GM18858 (cell line): ENCODE data around the gene UBE2E1.
"Not testable (repeated sequence)": the region's sequence is repeated elsewhere in the genome, so short reads cannot be mapped to it uniquely, and the experiment has no call there.

Experiments used
- ATAC-seq: cut with Tn5 transposase; IDR thresholded peaks from one replicate; pipeline ENCODE4 v1.9.1; 2021; ENCODE audit not compliant: unreplicated experiment

Gene UBE2E1

DNA sequence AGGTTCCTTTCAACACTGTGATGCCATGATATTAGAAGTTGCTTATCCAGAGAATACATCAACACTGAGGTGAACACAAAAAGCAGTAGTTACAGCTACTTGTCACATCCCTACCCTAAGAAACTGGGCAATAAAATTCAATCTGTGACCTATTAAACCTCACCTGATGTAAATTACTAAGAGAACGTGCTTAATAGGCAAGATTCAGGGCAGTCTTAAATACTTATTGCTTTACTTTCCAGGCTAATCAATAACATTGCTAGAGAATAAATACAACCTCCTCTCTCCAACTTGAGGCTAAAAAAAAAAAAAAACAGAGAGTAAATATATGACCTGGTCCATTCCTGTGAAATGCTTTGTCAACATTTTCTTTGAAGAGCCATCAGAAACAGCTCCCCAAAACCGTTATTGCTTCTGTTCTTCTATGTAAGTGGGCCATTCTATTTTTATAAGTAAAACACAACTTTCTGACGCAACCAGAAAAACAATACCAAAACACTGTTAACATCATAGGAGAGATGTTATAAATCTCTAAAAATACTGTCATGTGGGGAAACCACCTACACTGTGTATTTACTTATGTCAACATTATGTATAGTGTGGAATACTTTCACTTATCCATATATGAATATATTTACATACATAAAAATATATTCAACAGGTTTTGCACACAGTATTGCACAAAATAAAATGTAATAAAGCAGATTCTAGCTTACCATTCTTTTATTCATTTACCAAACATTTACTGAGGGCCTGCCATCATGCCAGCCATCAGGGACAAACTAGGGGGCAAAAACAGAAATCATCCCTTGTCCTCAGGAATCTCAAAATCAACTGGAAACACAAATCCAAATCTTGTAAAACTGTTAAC is 108.4 kb downstream of the UBE2E1 start:
- ATAC-seq, result peak; percentile 14

DNA sequence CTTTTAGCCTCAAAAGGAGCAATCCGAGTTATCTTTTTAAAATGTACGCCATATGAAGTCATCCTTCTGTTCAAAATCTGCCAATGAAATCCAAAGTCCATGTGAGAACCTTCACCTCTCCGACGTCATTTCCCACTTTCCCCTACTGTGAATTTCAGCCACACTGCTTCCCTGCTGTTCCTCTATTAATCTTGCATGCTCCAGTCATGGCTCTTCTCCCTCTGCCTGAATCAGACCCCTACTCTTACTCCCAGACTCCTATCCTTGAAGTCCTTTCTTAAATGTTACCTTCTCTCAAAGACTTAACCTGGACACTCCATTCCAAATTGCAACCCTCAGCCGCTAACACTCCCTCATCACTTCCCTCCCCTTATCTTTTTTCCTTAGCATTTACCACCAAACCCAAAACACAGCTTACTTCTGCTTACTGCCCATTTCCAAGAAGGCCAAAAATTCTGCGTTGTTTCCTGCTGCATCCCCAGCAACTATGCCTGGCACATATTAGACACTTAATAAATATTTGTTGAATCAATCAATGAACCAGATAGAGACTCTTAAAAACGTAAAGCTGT is 109.9 kb downstream of the UBE2E1 start:
- no peak for ATAC-seq

DNA sequence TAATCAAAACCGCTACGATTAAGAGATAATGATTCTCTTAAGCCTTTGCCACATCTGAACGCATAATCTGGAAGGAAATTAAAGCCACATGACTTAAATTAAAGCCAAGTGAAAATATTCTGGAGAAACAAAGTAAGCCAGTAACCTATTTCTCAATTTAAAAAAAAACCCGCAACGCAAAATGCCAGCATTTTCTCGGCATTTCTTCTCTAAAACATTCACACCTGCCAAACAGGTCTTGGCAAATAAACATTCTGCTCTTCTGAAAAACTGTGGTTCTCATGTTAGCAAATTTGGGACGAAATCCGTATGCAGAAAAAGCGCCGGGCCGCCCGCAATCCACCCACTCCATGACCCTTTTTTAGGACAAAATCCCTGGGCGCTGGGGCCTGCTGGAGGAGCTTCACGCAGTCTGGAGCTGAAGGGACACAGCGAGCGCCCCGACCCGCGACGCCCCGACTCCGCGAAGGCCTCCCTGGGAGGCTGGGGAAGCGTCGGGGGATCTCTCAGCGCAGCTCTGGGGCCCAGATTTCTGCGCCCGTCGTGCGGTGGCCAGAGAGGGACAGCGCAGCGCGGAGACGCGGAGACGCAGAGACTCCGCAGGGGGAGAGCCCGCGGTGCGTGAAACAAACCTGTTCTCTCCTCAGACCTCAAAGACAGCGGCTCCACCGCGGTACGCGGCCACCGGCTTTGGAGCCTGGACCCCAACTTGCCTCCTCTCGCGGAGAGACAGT is 110.6 kb downstream of the UBE2E1 start:
- ATAC-seq, result peak; percentile 37

DNA sequence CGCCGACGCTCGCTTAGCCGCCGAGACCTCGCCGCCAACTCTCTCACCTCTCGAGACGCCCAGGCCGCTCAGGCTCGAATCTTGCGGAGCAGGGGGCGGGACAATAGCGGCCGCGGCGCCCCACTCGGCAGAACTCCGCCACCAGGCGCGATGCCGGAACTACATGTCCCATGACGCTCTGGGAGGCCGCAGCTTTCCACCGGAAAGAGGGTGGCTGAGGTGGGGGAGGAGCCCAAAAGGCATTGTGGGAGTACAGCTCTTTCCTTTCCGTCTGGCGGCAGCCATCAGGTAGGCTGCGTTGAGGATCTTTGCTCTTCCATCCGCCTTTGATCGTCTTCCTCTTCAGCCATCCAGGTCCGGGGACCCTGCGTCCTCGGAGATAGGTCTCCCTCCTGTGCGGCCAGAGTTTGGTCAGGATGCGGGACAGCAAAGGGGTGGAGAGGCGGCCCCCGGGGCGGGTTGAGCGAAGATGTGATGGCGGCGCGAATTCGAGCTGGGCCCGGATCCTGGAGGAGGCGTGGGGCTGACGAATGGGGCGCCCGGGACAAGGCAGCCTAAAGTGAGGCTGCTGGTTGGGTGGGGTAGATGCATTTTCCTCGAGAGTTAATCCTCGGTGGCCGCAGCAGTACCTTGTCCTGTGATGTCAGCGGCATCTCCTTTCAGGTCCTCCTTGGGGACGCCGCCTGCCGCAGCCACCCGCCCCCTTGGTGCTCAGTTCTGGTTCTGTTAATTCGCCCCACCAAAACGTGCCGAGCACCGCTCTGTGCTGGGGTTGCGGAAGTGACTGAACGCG is 111.3 kb downstream of the UBE2E1 start, which contains the start of the genes NKIRAS1 and RPL15:
Gene NKIRAS1 (minus strand): TSS at position 105 of the 793 bp plus-strand sequence. CDS start 6,086 bp downstream, outside the sequence.
Gene RPL15 (plus strand): TSS at position 247 of the 793 bp plus-strand sequence. CDS start 728 bp downstream, outside the sequence.
- ATAC-seq, result peak; percentile 89

DNA sequence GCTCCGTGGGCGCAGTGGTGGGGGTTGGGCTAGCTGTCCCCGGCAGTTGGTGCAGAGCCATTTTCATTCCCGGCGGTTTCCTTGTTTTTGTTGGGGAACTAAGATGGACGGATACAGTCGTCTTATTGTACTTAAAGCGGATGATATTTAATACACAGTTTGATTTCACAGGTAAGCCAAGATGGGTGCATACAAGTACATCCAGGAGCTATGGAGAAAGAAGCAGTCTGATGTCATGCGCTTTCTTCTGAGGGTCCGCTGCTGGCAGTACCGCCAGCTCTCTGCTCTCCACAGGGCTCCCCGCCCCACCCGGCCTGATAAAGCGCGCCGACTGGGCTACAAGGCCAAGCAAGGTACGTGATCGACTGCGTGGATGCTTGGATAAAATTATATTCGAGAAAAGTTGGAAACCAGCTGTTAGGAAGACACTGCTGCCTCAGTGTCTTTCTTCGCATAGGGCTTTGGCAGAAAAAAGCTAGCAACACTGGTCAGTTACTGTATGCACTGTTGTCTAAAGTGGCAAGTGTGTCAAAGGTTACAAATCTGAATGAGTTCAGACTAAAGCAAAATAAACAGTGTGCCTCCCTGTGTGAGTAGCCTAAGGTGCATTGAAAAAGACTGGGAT is 112.0 kb downstream of the UBE2E1 start:
- not testable (repeated sequence) for ATAC-seq

DNA sequence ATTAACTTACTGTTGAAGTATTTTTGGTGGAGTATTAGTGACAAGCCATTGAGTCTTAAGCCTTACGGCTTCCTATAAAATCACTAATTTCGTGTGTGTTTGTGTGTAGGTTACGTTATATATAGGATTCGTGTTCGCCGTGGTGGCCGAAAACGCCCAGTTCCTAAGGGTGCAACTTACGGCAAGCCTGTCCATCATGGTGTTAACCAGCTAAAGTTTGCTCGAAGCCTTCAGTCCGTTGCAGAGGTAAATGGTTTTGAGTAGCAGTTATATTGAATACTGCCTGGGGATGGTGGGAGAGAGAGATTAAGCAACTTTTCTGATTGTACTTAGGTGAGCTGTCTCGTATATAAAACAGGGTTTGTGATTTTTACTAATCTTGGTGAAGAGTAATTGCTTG is 112.6 kb downstream of the UBE2E1 start:
- ATAC-seq, result not testable (repeated sequence)

DNA sequence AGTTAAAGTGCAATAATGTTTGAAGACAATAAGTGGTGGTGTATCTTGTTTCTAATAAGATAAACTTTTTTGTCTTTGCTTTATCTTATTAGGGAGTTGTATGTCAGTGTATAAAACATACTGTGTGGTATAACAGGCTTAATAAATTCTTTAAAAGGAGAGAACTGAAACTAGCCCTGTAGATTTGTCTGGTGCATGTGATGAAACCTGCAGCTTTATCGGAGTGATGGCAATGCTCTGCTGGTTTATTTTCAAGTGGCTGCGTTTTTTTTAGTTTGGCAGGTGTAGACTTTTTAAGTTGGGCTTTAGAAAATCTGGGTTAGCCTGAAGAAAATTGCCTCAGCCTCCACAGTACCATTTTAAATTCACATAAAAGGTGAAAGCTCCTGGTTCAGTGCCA is 113.9 kb downstream of the UBE2E1 start:
- ATAC-seq, result no peak

DNA sequence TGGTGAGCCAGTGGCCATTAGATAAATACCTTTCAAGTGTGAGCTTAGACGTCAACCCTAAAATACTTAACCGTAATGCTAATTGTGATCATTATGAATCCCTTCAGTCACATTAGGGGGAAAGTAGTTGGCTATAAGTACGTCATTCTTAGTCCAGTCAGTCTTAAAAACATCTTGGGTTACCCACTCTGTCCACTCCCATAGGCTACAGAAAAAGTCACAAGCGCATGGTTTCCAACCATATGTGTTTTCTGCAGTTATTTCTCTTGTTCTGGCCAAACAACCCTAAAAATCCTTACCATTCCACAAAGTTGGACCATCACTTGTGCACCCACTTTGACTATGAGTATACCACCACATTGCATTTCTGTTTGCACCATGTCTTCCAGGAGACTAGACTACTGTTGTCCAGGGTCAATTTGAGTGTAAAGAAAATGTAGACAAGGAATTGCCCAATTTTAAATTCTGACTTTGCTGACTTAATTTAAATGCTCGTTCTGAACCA is 114.4 kb downstream of the UBE2E1 start:
- no peak for ATAC-seq

DNA sequence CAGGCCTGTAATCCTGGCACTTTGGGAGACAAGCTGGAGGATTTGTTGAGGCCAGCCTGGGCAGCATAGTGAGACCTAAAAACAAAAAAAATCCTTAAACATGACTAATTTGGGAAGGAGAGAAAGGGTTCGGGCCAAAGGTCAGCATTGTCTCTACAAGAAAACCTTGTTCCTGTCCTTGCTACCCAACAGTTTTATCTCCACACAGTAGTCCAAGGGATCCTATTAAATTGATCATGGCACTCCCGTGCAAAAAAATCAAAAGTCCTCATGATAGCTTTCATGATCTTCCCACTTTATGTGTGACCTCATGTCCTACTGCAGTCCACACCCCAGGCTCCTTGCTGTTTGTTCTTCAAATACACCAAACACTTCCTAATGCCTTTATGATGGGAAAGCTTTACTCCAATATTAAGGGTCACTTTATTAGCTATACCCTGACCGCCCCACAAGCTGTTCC is 115.3 kb downstream of the UBE2E1 start:
- no peak for ATAC-seq

DNA sequence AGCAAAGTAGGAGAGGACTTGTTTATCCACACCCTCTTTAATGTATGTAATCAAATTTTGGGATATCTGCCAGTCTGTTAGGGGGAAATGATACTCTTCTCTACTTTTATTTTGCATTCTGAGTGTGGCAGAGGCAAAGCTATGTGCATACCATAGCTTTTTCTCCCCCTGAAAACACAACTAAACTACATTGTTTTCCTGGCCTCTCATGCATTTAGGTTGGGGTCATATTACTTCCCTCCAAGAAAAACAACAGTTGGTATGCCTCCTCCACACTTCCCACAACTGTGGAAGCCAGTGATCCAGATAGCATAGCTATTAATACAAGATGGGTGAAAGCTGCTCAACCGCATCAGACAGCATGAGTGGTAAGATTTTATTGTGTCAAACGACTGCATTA is 118.0 kb downstream of the UBE2E1 start:
- no peak for ATAC-seq

DNA sequence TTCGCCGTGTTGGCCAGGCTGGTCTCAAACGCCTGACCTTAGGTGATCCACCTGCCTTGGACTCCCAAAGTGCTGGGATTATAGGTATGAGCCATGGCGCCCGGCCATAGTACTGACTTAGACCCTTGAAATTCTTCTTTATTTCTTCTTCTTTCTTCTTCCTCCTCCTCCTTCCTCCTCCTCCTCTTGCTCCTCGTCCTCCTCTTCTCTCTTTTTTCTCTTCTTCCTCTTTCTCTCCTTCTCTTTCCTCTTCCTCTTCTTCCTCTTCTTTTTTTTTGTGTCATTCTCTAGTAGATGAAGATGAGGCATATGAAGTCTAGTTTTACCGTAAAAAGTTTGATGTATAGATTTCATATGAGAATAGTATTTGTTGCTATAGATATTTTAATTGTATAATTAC is 120.5 kb downstream of the UBE2E1 start:
- ATAC-seq, result no peak

DNA sequence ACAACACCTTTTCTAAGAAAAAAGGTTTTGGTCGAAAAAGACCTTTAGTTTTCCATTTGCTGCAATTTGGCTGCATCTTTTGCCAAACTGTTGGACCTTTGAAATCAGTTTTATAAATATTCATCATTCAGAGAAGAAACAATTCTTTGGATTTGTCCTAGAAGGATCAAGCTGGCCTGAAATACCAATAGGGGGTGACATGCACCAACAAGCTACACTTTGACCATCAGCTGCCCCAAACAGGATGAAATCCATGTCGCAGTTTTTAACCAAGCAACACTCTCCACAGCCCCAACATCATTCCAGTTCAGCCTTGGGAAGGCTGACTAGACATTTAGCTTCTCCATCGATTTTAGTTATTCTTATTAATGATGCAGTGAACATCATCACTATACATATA is 121.0 kb downstream of the UBE2E1 start:
- no peak for ATAC-seq

DNA sequence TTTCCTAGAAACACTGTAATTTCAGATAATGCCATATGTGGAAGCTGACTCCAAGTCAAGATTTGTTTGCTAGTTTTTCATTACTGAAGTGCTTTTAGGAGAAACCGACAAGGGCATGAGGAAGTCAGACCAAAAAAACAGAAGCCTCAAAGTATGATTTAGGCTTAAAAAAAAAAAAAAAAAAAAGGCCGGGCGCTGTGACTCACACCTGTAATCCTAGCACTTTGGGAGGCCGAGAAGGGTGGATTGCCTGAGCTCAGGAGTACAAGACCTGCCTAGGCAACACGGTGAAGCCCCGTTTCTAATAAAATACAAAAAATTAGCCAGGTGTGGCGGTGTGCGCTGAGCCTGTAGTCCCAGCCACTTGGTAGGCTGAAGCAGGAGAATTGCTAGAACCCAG is 122.8 kb downstream of the UBE2E1 start:
- ATAC-seq, result no peak

DNA sequence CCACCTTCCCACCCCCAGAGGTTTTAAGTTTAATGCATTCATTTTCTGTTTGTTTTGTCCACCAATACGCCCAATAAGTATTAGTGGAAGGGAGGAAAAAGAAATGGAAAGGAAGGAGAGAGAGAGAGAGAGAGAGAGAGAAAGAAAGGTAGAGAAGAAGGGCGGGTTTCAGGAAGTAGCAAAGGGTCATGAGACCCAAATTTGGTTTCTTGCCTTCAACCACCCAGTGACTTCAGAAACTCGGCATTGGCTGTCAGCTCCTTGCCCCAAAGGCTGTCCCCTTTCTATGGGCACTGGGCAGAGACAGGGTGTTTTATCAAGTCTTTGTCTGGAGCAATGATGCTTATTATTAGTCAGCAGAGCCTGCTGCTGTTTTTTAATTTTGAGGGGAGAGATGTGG is 125.8 kb downstream of the UBE2E1 start:
- ATAC-seq, result no peak

DNA sequence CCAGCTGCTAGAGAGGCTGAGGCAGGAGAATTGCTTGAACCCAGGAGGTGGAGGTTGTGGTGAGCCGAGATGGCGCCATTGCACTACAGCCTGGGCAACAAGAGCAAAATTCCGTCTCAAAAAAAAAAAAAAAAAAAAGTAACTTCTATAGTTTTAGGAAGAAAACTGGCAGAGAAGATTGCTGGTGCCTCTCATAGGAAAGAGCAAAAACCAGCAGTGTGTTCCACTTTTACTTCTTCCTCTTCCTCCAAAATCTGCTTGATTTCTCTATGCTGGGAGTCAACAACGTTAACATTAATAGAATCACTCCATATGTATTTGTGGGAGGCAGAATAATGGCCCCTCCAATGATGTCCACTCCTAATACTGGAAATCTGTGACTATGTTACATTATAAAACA is 126.8 kb downstream of the UBE2E1 start:
- no peak for ATAC-seq

DNA sequence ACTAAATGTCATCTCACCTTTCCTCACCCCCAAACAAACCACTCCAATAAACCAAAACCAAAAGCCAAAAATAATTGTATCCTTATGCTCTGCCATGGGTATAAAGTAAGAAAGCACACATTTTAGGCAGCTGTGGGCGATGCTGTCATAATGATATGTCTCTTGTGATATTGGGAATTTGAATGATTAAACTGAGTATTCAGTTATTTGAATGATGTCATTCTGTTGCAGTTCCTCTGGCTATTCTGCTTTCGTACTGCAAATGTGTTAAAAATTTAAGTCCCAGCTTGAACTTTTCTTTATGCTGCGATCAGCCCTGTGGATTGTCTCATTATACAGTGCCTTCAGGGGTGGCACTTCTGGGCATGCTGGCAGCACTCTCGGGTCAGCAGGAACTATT is 128.5 kb downstream of the UBE2E1 start:
- ATAC-seq, result no peak

DNA sequence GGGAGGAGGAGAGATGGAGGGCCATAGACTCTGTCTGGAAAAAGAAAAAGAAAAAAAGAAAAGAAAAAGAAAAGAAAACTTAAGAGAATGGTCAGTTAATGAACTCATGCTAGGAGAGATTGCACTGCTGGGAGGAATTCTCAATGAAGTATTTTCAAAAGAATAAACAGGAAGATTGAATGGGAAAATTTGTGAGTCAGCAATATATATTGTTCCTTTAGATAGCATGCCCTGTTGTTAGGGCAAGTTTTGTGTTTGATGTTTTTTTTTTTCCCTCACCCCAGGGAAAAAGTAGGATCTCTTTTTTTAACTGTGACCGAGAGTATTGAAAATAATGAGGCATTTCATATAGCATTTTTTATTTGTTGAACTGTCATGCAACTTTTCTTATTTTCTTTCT is 131.5 kb downstream of the UBE2E1 start:
- no peak for ATAC-seq

DNA sequence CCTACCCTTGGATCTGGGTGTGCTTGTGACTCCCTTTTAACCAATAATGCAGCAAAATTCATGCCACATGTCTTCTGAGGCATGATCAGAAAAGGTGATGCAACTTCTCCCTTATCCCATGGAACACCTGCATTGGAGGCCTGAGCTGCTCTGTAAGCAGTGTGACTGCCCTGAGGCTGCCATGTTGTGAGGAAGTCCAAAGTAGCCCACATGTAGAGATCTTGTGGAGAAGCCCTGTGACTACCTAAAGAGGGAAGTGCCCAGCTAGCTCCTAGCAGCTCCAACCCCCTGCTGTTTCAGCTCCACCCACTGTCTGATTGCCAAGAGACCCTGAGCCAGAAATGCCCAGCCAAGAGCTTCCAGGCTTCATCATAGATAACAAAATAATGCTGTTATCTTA is 132.9 kb downstream of the UBE2E1 start:
- no peak for ATAC-seq

DNA sequence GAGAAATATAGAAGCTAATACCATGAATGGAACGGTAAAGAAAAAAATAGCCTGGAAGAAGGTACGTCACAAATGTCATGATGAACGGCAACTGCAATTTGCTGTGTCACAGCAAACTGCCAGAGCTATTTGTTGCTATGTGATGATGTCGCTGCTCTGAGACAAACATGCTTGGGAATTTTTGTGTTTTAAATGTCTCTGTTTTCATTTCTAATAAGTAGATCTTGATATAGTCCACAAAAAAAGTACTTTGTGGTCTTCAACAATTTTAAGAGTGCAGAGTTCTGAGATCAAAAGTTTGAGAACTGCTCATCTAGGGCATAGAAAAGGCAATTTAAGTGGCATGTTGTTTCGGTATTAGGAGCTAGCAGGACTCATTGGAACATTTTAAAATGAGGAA is 135.0 kb downstream of the UBE2E1 start:
- no peak for ATAC-seq
